Vagina (tissue), 2 donors: ENCODE measurements around the gene BEST4.

Source experiments
- CTCF ChIP-seq, 3 experiments: fragments of 450-650 bp in 2 of 3; fragments of 200-600 bp in 1 of 3; sonication (generic) in 1 of 3; IDR thresholded peaks; one replicate each; pipeline ENCODE4 v1.5.1; 2017 to 2019; ENCODE audit warnings: antibody characterized with exemption in 3 of 3, mild to moderate bottlenecking in 2 of 3, moderate library complexity in 2 of 3
- POLR2AphosphoS5 ChIP-seq, 2 donors: sonication (generic); formaldehyde crosslinking; IDR thresholded peaks; one replicate each; pipeline ENCODE4 v1.9.0; 2017; ENCODE audit warnings: antibody characterized with exemption in 2 of 2, mild to moderate bottlenecking in 2 of 2, low read depth in 1 of 2; ENCODE audit not compliant: insufficient read depth in 1 of 2

- TF ChIP-seq CTCF (IDR thresholded peaks at IDR 0.05) = no peak
- no peak for TF ChIP-seq POLR2AphosphoS5 (IDR thresholded peaks at IDR 0.05; ENCODE audit: insufficient read depth in 1 of 2, low read depth in 1 of 2)
Measured at GRCh38 chr1:44747878-44748277, 40.1 kb downstream of the BEST4 start.
